T1000 (cell line): ENCODE data around the gene GABRP.

Experiments
- DNase-seq: peaks from one replicate; lab custom pipeline; 2025; ENCODE audit warnings: mixed read lengths; lab: John Stamatoyannopoulos, UW

The GABRP gene

GRCh38 chr5:170861917-170862766, 78.6 kb downstream of the GABRP start, which contains the start of gene RANBP17:
Gene RANBP17 (plus strand): TSS chr5:170862018.
- peak; percentile 81 for DNase-seq

- no peak for DNase-seq
These were observed 80.1 kb downstream of the GABRP start for GRCh38 chr5:170863646-170864045.
